Stimulated activated CD8-positive, alpha-beta memory T cell treated with anti-CD3 and anti-CD28 coated beads, Interleukin-4, amount 100 ng/mL, for 4 hours (primary cell): ENCODE data around the gene LAMA4.
"Not testable (repeated sequence)": the region's sequence is repeated elsewhere in the genome, so short reads cannot be mapped to it uniquely, and the experiment has no call there.

Source experiments
- DNase-seq, 2 donors: peaks; one replicate each; pipeline ENCODE4 v3.0.0-alpha.2; 2020; ENCODE audit warnings: low read depth in 2 of 2, low spot score in 1 of 2

Gene LAMA4

GRCh38 chr6:112215488-112216284 is 38.7 kb downstream of the LAMA4 start:
- no peak for DNase-seq

- no peak for DNase-seq
Observed at GRCh38 chr6:112214739-112215269, 39.6 kb downstream of the LAMA4 start.

GRCh38 chr6:112210852-112211251 is 43.5 kb downstream of the LAMA4 start:
- no peak for DNase-seq

- no peak for DNase-seq
Observed at GRCh38 chr6:112209131-112209530, 45.2 kb downstream of the LAMA4 start.

GRCh38 chr6:112207776-112208175 is 46.6 kb downstream of the LAMA4 start:
- no peak for DNase-seq

- no peak for DNase-seq
Observed at GRCh38 chr6:112207131-112207530, 47.2 kb downstream of the LAMA4 start.

- DNase-seq = no peak
Observed at GRCh38 chr6:112206110-112206458, 48.3 kb downstream of the LAMA4 start.

GRCh38 chr6:112205427-112206109 is 48.8 kb downstream of the LAMA4 start:
- DNase-seq = no peak

- no peak for DNase-seq
Observed at GRCh38 chr6:112204350-112204706, 50.0 kb downstream of the LAMA4 start.

GRCh38 chr6:112203577-112204349 is 50.6 kb downstream of the LAMA4 start:
- DNase-seq = no peak

- no peak for DNase-seq
Observed at GRCh38 chr6:112202639-112203341, 51.6 kb downstream of the LAMA4 start.

GRCh38 chr6:112200185-112200914 is 54.0 kb downstream of the LAMA4 start:
- not testable (repeated sequence) for DNase-seq

- no peak for DNase-seq
Observed at GRCh38 chr6:112199001-112199403, 55.4 kb downstream of the LAMA4 start.

- no peak for DNase-seq
Observed at GRCh38 chr6:112198582-112198981, 55.8 kb downstream of the LAMA4 start.

- DNase-seq = no peak
Observed at GRCh38 chr6:112197636-112198035, 56.7 kb downstream of the LAMA4 start.

GRCh38 chr6:112196306-112196705 is 58.1 kb downstream of the LAMA4 start:
- DNase-seq = no peak

- DNase-seq = no peak
Observed at GRCh38 chr6:112195166-112195565, 59.2 kb downstream of the LAMA4 start.

- no peak for DNase-seq
Observed at GRCh38 chr6:112194511-112194910, 59.9 kb downstream of the LAMA4 start.

GRCh38 chr6:112193535-112194051 is 60.8 kb downstream of the LAMA4 start:
- no peak for DNase-seq

- no peak for DNase-seq
Observed at GRCh38 chr6:112193117-112193516, 61.2 kb downstream of the LAMA4 start.
